Measurements from ENCODE around the gene ZNF710. TPM values are rescaled to one million over a fixed set of nuclear protein-coding genes. Genes with fewer than 3 reads are reported as not detected.

The ZNF710 gene
- polyA plus RNA-seq, 1 donor from 2014 or later = 10.2 TPM

DNA sequence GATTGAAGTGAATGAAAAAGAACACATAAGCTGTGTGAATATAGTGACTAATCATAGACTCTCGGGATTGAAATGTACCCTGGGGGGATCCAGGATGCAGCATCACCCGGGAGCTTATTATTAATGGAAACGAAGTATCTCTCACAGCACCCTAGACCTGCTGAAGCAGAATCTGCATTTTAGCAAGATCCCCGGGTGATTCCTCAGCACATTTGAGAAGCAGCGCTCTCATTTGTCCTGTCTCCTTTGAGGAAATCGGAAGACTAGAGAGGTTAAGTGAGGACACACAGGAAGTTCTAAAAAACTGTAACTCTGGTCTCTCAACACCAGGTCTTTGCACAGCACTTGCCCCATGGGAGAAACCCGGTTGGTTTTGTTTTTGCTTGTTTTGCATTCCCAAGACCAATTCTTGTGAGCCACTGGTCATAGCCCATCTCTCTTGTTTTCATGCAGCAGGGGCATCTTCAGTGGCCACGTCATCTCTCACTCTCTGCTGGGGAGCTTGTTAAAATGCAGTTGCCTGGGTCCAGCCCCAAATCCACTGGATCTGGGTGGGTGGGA is 30.2 kb downstream of the ZNF710 start:
- no peak overlapping the region for H3K4me3 ChIP-seq (ENCODE audit: low read length)
- no peaks in the 10 kb centered on the region for H3K9me2 ChIP-seq (ENCODE audit: insufficient read depth, low read length)
- TF ChIP-seq, protein P1, sequence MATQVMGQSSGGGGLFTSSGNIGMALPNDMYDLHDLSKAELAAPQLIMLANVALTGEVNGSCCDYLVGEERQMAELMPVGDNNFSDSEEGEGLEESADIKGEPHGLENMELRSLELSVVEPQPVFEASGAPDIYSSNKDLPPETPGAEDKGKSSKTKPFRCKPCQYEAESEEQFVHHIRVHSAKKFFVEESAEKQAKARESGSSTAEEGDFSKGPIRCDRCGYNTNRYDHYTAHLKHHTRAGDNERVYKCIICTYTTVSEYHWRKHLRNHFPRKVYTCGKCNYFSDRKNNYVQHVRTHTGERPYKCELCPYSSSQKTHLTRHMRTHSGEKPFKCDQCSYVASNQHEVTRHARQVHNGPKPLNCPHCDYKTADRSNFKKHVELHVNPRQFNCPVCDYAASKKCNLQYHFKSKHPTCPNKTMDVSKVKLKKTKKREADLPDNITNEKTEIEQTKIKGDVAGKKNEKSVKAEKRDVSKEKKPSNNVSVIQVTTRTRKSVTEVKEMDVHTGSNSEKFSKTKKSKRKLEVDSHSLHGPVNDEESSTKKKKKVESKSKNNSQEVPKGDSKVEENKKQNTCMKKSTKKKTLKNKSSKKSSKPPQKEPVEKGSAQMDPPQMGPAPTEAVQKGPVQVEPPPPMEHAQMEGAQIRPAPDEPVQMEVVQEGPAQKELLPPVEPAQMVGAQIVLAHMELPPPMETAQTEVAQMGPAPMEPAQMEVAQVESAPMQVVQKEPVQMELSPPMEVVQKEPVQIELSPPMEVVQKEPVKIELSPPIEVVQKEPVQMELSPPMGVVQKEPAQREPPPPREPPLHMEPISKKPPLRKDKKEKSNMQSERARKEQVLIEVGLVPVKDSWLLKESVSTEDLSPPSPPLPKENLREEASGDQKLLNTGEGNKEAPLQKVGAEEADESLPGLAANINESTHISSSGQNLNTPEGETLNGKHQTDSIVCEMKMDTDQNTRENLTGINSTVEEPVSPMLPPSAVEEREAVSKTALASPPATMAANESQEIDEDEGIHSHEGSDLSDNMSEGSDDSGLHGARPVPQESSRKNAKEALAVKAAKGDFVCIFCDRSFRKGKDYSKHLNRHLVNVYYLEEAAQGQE (IDR thresholded peaks at IDR 0.05; ENCODE audit: borderline replicate concordance) = no peak
- no peak for TF ChIP-seq RAD21 (conservative IDR thresholded peaks at IDR 0.05)
- no peak for TF ChIP-seq EP300 (conservative IDR thresholded peaks at IDR 0.05; ENCODE audit: poor library complexity, severe bottlenecking)
- TF ChIP-seq TAF1 (IDR thresholded peaks at IDR 0.05; ENCODE audit: low read depth) = no peak
- no peak for TF ChIP-seq POLR2AphosphoS5 (IDR thresholded peaks at IDR 0.05)
- TF ChIP-seq, protein P2, sequence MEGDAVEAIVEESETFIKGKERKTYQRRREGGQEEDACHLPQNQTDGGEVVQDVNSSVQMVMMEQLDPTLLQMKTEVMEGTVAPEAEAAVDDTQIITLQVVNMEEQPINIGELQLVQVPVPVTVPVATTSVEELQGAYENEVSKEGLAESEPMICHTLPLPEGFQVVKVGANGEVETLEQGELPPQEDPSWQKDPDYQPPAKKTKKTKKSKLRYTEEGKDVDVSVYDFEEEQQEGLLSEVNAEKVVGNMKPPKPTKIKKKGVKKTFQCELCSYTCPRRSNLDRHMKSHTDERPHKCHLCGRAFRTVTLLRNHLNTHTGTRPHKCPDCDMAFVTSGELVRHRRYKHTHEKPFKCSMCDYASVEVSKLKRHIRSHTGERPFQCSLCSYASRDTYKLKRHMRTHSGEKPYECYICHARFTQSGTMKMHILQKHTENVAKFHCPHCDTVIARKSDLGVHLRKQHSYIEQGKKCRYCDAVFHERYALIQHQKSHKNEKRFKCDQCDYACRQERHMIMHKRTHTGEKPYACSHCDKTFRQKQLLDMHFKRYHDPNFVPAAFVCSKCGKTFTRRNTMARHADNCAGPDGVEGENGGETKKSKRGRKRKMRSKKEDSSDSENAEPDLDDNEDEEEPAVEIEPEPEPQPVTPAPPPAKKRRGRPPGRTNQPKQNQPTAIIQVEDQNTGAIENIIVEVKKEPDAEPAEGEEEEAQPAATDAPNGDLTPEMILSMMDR (IDR thresholded peaks at IDR 0.05; ENCODE audit: poor library complexity, severe bottlenecking) = no peak
- no peak for TF ChIP-seq SMC3 (conservative IDR thresholded peaks at IDR 0.05; ENCODE audit: poor library complexity)
- no peak for TF ChIP-seq EZH2 (IDR thresholded peaks at IDR 0.05; ENCODE audit: borderline replicate concordance, insufficient read depth, low read length, poor library complexity, severe bottlenecking)
- no peak for TF ChIP-seq MXI1 (conservative IDR thresholded peaks at IDR 0.05; ENCODE audit: poor library complexity, severe bottlenecking)
- no peak overlapping the region for H3K4me2 ChIP-seq (ENCODE audit: low read length)
- no peaks in the 10 kb centered on the region for H4K20me1 ChIP-seq (ENCODE audit: insufficient read depth)
- H3K27me3 ChIP-seq (ENCODE audit: insufficient read depth, low read depth, low read length) = no peaks in the 10 kb centered on the region
- no peak overlapping the region for H3K27ac ChIP-seq (ENCODE audit: low read length)
- H3K9me3 ChIP-seq (ENCODE audit: low read length) = no peaks in the 10 kb centered on the region
- no peaks in the 10 kb centered on the region for H3K36me3 ChIP-seq (ENCODE audit: insufficient read depth, low read length)
- peaks cover 13% of the 10 kb centered on the region for H3K79me2 ChIP-seq (replicated peaks; ENCODE audit: insufficient read depth, low read length)
- no peaks in the 10 kb centered on the region for H3F3A ChIP-seq (ENCODE audit: insufficient read depth, low read length, poor library complexity, severe bottlenecking)
- H2AFZ ChIP-seq (ENCODE audit: low read depth, low read length) = no peak overlapping the region
- H3K9ac ChIP-seq (ENCODE audit: low read length) = no peak overlapping the region

DNA sequence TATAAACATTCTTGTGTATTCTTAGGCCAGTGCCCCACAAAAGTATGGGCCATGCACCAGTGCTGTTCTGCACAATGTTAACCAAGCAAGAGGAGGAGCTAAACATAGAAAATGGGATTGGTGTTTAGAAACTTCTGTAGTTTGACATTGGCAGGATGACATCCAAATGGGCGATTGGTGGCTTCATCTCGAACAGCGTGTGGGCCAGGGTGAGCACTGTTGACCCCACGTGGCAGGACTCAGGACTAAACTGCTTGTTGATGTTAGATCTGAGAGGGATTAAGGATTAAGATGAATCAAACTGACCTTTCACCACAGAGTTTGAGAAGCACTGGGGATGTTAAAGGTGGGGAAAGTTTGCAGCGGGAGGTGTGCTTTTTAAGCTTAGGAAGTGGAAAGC is 31.9 kb downstream of the ZNF710 start:
- Histone ChIP-seq H3K9ac (ENCODE audit: low read length) (no peak overlapping the region), H3K79me2 (replicated peaks; ENCODE audit: insufficient read depth, low read length) (peaks cover 11% of the 10 kb centered on the region), H3K4me3 (ENCODE audit: low read length) (no peak overlapping the region), H3K27me3 (ENCODE audit: insufficient read depth, low read depth, low read length) (no peaks in the 10 kb centered on the region), H3K9me3 (ENCODE audit: low read length) (no peaks in the 10 kb centered on the region), H4K20me1 (ENCODE audit: insufficient read depth) (no peaks in the 10 kb centered on the region), H3K27ac (ENCODE audit: low read length) (no peak overlapping the region), H3F3A (ENCODE audit: insufficient read depth, low read length, poor library complexity, severe bottlenecking) (no peaks in the 10 kb centered on the region), H2AFZ (ENCODE audit: low read depth, low read length) (no peak overlapping the region), H3K4me2 (ENCODE audit: low read length) (no peak overlapping the region), H3K36me3 (ENCODE audit: insufficient read depth, low read length) (no peaks in the 10 kb centered on the region), H3K9me2 (ENCODE audit: insufficient read depth, low read length) (no peaks in the 10 kb centered on the region)
- TF ChIP-seq TAF1 (IDR thresholded peaks at IDR 0.05; ENCODE audit: low read depth) (no peak), EP300 (conservative IDR thresholded peaks at IDR 0.05; ENCODE audit: poor library complexity, severe bottlenecking) (no peak), SMC3 (conservative IDR thresholded peaks at IDR 0.05; ENCODE audit: poor library complexity) (no peak), RAD21 (conservative IDR thresholded peaks at IDR 0.05) (no peak), EZH2 (IDR thresholded peaks at IDR 0.05; ENCODE audit: borderline replicate concordance, insufficient read depth, low read length, poor library complexity, severe bottlenecking) (no peak), POLR2AphosphoS5 (IDR thresholded peaks at IDR 0.05) (no peak), MXI1 (conservative IDR thresholded peaks at IDR 0.05; ENCODE audit: poor library complexity, severe bottlenecking) (no peak)
- TF ChIP-seq, protein P1 (IDR thresholded peaks at IDR 0.05; ENCODE audit: borderline replicate concordance) = no peak
- TF ChIP-seq, protein P2 (IDR thresholded peaks at IDR 0.05; ENCODE audit: poor library complexity, severe bottlenecking) = no peak

All from neural cell (in vitro differentiated cells).